HTERT RPE-1 (cell line): ENCODE results near the gene KIF26A.

ENCODE experiments used
- in situ Hi-C: fragments of 300-500 bp; cut with MboI; formaldehyde crosslinking; loops from 4 replicates; pipeline ENCODE4 v1.14.3; 2020; ENCODE audit warnings: low sequenced_read_pairs

Gene KIF26A

GRCh38 chr14:104175041-104175440, 36.7 kb downstream of the KIF26A start:
- in situ Hi-C loops = no loop called here

GRCh38 chr14:104175811-104176210, 37.4 kb downstream of the KIF26A start:
- in situ Hi-C loops = no loop called here

- in situ Hi-C loops = no loop called here
Observed at GRCh38 chr14:104176611-104177010, 38.2 kb downstream of the KIF26A start.

GRCh38 chr14:104177411-104177810, 39.0 kb downstream of the KIF26A start:
- in situ Hi-C loops = no loop called here

- in situ Hi-C loops = no loop called here
Observed at GRCh38 chr14:104178279-104178678, 39.9 kb downstream of the KIF26A start.

- in situ Hi-C loops = no loop called here
Observed at GRCh38 chr14:104179126-104179525, 40.7 kb downstream of the KIF26A start.

GRCh38 chr14:104179564-104180129, 41.3 kb downstream of the KIF26A start:
- in situ Hi-C loops = no loop called here

GRCh38 chr14:104180561-104181165, 42.3 kb downstream of the KIF26A start:
- in situ Hi-C loops = no loop called here

- in situ Hi-C loops = no loop called here
Observed at GRCh38 chr14:104181761-104182530, 43.6 kb downstream of the KIF26A start.

GRCh38 chr14:104182857-104183425, 44.6 kb downstream of the KIF26A start:
- in situ Hi-C loops = no loop called here

- in situ Hi-C loops = no loop called here
Observed at GRCh38 chr14:104183796-104184195, 45.4 kb downstream of the KIF26A start.

GRCh38 chr14:104184506-104184905, 46.1 kb downstream of the KIF26A start:
- in situ Hi-C loops = no loop called here

GRCh38 chr14:104184911-104185499, 46.6 kb downstream of the KIF26A start:
- in situ Hi-C loops = no loop called here

GRCh38 chr14:104185916-104186495, 47.6 kb downstream of the KIF26A start:
- in situ Hi-C loops = no loop called here

- in situ Hi-C loops = no loop called here
Observed at GRCh38 chr14:104186575-104186974, 48.2 kb downstream of the KIF26A start.

GRCh38 chr14:104187121-104187889, 48.9 kb downstream of the KIF26A start:
- in situ Hi-C loops = no loop called here

- in situ Hi-C loops = no loop called here
Observed at GRCh38 chr14:104187931-104188726, 49.7 kb downstream of the KIF26A start.

- in situ Hi-C loops = no loop called here
Observed at GRCh38 chr14:104188727-104189400, 50.5 kb downstream of the KIF26A start.
